HG03521 (cell line): Measurements from ENCODE around the gene CNTN4.
"Not testable (repeated sequence)": the region's sequence is repeated elsewhere in the genome, so short reads cannot be mapped to it uniquely, and the experiment has no call there.

Experiments used
- ATAC-seq: cut with Tn5 transposase; IDR thresholded peaks from one replicate; pipeline ENCODE4 v1.9.1; 2021; ENCODE audit warnings: mild to moderate bottlenecking, moderate library complexity; ENCODE audit not compliant: unreplicated experiment

The CNTN4 gene

DNA sequence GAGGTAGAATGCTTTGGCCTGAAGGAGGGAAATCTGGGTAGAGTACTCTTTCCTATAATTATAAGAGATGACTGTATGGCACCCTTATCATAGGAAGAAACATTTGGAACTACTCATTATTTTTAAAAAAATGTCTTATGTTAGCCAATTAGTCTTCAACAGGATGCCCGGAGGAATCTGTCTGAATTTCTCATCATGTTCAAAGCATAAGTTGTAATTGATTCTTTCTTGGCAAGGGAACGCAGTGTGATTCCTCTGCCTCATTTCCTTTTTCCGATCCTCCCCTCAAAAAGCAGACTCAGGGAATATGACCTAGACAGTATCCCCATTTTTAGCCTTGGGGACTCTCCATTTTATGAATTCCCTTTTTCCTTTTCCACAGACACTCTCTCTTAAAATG is 846.5 kb downstream of the CNTN4 start:
- no peak for ATAC-seq

DNA sequence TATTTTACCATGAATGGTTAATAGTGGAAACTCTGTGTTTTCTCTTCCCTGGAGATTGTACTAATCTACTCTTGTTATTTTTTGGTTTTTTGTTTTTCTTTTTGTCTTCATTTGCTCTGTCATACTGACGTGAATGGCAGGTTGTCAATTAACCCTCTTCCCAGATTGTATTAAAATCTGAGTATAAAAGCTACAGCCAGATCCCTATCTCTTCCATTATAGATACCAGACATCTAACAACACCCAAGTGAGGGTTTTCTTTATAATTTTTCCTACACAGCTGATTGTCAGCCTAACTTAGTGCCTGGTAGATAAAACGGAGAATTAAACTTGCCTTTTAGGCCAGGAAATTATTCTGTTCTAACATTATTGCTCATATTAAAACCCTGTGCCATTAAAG is 848.9 kb downstream of the CNTN4 start:
- no peak for ATAC-seq

DNA sequence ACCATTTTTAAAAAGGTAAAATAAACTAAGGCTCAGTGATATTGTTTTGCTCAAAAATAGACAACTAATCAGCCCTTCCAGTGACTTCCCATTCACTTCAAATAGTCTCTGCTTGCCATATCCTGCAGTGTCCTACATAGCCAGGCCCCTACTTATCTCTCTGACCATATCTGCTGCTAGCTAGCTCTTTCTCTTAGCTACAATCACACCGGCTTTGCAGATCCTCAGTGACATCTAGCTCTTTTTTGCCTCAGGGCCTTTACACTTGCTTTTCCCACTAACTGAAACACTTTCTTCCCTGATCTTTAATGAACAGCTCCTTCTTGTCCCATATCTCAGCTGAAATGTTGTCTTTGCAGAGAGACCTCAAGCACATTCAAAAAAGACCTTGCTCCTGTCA is 850.2 kb downstream of the CNTN4 start:
- ATAC-seq, result no peak

DNA sequence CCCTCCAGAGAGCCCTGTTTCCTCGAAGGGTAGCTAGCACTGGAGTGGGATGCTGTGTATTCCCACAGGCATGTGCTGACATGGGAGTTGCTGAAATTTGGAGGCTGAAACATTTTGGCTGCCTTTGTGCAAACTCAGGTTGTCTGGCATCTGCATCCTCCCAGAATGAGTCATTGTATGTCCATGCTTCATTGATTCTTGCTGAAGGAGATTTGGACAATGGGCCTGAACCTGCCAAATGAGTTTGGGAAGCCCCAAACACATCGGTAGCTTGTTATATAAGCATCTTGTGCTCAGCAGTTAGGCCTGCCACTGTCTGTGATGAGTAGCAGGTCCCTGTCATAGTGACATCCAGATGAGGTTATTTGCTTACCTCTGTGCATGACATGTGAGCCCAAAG is 851.5 kb downstream of the CNTN4 start:
- ATAC-seq, result no peak

DNA sequence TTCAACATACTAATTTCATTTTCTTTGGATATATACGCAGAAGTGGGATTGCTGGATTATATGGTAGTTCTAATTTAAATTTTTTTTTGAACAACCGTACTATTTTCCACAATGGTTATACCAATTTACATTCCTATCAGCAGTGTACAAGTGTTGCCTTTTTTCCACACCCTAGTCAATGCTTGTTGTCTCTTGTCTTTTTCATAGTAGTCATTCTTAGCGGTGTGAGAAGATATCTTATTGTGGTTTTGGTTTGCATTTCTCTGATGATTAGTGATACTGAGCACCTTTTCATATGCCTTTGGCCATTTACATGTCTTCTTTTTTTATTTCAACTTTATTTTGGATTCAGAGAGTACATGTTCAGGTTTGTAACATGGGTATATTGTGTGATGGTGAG is 858.4 kb downstream of the CNTN4 start:
- no peak for ATAC-seq

DNA sequence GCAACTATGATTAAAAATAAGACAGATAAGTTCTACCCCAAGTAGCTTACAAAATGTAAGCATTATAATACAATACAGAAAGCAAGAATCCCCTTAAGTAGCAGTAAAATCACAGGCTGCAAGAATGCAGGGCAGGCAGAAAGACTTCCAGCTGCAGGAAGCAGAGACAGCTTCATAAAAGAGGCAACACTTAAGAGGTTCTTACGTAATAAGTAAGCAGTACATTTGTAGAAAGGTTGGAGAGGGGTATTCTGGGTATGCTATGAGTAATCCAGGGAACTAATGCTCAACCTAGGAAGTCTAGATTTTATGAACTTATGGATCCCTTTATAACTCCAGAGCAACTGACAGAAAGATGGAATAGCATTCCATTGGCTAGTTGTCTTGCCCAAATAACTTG is 859.9 kb downstream of the CNTN4 start:
- ATAC-seq, result no peak

DNA sequence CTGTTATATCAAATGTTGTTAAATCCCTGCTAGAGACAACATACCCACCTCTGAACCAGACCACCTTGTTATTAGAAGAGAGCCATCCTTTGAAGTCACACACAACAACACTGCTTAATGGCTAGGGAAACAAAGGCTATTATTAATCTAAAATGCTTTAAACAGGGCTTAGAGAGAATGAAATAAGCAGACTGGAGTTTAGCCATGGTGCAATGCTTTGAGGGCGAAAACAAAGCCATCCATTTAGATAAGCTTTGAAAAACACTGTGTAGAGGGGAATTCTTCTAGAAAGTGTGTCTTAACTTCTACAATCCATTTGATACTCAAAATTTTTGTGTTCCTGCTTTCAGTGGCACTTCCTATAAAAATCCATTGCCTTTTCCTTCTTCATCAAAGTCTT is 862.9 kb downstream of the CNTN4 start:
- ATAC-seq, result no peak

DNA sequence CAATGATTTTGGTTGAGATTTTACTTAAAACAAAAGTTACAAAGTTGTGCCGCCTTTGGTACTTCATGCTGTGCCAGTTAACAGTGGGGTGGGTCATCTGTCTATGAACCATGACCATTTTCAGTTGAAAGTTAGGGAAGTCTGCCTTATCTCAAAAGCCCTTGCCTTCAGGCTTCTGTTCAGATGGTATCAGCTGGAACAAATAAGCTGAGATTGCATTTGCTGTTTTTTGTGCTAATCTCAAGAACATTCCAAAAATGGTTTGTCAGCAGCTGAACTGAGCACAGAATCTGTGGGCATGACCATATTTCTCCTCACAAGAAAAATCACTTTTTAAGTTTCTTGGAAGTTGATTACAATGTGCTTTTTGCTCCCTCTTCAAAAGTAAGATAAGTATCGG is 869.2 kb downstream of the CNTN4 start:
- no peak for ATAC-seq

DNA sequence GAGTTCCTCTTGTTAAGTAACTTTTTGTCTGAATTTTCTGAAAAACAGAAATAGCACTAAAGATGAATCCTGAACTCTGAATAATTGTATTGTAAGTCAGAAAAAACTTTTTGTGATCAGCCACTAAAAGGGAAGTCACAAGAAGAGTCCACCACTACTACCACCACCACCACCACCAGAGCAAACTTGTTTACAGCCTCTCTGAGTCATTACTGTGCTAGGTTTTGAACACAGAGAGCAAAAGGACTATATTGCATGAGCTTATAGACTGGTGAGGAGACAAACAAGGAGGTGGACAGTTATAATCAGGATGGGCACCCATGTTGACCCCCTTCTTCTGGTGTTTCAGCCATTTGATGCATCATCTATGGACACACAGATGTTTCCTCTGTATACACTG is 869.8 kb downstream of the CNTN4 start:
- no peak for ATAC-seq

DNA sequence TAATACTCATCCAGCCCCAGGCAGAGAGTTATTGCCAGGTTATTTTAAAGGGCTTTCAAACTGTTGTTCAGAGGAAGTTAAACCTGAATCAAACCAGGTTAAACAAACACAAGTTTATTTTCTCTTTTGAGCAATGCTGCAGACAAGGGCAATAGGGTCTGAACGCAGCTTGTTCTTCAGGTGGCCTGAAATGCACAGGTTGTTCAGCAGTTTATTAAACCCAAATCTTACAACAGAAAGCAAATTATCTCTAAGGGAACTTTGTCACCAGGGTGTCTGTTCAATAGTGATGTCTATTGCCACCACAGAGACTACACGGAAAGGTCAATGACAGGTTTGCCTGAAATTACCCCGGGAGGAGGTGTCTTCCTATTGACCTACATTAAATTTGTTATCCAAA is 877.5 kb downstream of the CNTN4 start:
- ATAC-seq, result no peak

DNA sequence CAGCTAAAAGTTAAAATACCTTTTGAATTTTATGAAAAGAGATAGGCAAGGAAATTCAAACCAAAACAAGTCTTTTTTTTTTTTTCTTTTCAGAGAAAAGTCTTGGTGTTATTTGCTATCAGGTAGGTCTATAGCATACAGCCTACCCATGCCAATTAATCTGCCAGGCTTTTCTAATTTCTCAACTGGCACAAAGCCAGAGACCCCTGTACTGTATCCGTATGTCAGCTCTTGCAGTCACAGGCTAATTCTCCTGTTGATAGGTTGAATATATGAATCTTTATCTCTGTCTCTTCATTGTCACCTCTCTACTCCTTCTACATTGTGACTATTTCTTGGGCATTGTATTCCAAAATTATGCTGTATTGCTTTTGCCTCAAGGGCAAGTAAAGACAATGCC is 878.1 kb downstream of the CNTN4 start:
- no peak for ATAC-seq

DNA sequence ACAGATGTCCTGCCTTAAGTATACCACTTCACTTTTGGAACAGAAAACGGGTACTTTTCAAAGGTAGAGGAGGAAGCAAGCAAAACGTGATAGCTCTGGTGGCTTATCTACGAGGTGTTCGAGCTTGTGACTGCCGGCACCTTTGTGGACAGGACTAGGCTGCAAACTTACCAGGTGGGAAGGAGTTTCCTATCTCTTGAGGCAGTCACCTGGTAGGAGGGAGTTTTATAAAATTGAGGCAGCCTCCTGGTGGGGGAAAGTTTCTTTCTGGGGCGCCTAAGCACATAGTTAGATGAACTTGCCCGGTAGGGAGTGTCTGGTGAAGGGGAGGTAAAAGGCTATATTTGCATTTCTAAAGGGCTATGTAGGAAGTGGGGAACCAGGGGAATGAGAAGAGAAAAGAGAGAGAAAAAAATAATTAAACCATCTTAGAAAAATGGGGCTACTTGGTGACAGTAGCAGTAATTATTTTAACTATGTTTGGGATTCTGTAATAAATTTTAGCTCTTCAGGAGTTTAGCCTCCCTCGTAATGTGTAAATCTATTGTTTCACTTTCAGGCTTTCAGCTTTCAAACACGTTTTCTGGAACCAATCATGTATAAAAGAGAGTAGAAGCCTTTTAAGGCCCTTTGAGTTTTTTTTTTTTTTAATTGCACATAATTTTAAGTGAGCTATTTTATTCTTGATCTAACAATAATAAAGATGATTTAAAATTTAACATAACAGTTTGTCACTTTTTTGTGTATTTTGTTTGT is 880.5 kb downstream of the CNTN4 start:
- ATAC-seq, result no peak

DNA sequence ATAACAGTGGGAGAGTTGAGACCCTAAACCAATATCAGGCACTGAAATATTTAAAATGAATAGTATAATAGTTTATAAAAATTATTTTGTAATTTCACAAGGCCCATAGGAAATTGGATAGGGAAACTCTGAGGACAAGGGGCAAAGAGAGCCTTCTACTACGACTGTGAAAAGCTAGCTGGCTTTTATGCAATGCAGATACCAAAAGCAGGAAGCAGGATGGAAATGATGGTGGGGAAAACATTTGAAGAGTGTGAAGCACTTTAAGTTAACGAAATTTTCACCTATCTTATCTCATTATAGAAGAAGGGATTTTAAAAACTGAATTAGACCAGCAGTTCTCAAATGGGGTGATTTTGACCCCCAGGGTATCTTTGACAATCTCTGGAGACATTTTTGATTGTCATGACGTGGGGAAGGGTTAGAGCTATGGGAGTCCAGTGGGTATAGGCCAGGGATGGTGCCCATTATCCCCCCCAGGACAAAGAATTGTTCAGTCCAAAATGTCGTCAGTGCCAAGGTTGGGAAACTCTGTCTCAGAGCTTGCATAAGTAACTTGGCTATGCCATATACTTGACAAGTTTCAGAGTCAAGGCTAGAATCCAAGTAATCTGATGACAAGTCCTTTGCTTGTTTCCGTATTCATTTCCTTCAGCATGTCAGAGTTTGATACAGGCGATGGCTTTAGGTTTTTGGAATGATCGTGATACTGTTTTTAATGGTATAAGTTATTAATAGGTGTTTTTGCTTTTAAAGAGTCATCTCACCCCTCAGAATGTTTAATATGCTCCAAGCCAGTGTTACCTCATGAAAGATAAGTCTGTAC is 885.6 kb downstream of the CNTN4 start:
- no peak for ATAC-seq

DNA sequence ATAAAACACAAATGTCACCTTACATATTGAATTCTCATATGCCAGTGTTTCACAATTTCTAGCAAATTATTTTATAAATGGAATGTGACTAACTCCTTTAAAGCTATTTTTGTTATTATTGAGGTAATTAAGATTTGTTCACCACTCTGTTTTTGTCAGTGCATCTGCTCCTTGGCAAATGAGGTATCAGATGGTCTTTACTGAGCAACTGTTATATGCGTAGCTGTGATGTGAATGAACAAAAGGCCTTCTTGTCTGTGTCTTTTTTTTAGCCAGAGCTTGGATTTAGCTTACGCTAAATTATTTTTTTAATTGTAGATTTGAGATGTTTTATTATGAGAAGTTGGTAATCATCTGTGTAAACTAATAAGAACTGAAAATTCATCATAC is 886.2 kb downstream of the CNTN4 start:
- no peak for ATAC-seq

DNA sequence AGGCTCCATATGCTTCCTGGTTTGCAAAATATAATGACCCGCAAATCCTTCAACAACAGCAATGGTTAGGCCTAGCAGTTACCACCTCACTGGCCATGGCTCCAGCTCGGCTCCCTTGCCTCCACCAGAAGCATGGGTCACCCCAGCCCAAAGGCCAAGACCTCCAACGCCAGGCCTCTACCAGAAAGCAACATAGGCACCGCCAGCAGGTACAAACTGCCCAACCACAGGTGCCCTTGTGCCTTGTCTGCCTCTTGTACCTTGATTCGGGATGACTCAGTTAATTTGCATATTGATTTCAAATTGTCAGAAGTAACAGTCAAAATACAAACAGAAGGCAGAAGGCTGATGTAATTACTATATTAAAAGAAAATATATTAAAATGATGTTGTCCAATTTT is 886.8 kb downstream of the CNTN4 start:
- ATAC-seq, result no peak

DNA sequence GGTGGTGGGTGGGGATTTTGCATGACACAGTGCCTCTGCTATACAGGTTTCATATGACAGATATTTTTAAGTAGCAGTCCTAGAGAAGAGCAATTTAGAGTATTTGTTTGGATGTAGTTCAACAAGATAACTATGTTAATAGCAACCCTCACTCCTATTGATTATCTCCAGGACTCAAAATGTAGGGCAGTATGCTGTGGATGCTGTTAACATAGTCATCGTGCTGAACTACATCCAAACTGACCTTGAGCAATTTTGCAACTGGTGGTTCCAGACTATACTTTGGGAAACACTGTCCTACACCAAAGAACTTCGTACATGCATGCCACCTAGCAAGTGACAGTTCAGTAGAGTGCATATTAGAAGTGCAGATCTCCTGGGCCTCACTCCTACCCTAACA is 893.9 kb downstream of the CNTN4 start:
- ATAC-seq, result no peak

DNA sequence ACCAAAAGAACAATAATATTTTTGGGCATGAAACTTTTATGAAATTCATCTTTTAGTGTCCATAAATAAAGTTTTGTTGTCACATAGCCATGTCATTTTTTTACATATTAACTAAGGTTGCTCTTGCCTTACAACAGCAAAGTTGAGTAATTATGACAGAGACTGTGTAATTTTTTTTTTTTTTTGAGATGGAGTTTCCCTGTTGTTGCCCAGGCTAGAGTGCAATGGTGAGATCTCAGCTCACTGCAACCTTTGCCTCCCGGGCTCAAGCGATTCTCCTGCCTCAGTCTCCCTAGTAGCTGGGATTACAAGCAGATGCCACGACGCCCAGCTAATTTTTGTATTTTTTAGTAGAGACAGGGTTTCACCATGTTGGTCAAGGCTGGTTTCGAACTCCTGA is 894.5 kb downstream of the CNTN4 start:
- not testable (repeated sequence) for ATAC-seq

DNA sequence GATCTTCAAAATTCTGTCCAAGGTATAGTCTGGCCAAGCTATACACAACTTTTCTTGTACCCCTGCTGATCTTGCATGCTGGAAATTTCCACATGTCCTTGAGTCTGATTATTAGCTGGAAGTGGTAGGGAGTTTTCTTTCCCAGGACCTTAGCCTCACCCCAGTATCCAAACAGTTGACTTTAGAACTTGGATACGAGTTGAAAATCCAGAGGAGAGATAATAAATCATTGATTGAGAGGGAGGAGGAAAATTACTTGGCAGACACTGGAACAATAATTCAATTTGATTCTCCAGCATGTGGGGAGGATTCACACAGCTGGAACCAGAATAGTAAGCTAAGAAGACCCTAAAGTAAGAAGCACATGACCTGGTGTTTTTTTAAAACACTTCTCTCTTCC is 895.1 kb downstream of the CNTN4 start:
- ATAC-seq, result no peak

DNA sequence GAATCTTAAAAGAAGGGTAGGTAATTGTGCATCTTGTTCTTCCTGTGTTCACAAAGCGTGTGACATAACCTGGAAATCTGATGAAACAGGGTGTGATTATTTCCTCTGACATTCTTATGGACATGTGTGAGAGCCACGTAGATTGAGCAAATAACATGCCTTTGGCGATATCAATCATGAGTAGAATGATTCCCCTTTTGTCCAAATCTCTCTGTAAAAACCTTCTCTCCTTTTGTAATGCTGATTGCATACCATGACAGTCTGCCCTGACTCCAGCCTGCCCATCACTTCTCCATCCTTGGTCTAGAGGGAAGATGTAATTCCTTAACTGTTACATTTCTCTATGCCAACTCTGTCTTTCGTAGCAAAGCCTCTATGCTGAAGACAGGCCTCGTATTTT is 896.5 kb downstream of the CNTN4 start:
- no peak for ATAC-seq

DNA sequence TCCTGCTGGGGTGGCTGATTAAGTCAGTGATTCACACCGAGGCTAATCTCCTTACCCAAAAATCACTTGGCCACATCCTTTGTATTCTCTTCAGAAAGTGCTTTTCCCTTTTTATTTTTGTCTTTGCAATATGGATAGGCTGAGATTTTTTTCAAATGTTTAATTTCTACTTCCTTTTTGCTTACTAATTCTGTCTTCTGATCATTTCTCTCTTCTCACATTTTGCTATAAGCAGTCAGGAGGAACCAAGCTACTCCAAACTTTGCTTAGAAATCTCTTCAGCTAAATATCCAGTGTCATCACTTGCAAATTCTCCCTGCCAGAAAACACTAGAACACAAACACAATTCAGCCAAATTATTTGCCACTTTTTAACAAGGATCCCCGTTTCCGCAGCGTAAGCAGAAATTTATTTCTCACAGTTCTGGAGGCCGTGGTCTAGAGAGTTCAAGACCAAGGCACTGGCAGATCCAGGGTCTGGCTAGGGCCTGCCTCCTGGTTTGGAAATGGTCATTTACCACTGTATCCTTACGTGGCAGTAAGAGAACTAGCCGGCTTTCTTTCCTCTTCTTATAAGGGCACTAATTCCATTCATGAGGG is 906.6 kb downstream of the CNTN4 start:
- no peak for ATAC-seq

DNA sequence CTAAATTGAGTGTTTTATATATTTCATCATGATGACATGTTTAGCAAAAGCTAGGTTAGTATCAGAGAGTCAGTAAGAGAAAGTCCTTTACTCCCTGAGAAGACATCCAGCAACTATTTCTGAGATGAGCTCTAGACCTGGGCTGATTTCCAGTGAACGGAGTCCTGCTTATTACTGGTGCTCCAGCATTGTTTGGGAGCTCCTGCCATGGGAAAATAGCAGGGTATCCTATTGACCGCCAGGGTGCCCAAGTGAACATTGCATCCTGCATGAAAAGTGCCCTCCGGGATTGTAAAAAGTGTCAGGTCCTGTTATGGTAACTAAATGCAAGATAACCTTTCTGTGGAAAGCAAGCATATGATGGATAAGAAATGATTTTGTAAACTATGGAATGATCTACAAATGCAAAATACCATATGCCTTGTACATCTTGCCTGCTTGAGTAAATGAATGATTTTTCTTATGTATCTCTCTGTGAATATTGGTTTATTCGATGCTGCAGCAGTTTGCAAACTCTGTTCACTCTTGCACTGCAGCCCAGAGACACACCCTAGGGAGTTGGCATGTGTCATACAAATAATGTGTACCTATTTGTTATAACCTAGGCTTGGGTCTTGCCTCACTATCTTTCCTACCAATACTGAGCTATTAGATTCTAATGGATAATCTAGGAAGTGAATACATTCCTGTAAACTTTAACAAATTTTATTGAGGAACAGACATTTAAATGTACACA is 914.8 kb downstream of the CNTN4 start:
- ATAC-seq, result no peak
